NCI-H524 (cell line): ENCODE measurements around the gene MAPK9.

Experiments used
- DNase-seq, 2 experiments: peaks; one replicate each; lab custom pipeline; 2025; lab: John Stamatoyannopoulos, UW

Gene MAPK9

DNA sequence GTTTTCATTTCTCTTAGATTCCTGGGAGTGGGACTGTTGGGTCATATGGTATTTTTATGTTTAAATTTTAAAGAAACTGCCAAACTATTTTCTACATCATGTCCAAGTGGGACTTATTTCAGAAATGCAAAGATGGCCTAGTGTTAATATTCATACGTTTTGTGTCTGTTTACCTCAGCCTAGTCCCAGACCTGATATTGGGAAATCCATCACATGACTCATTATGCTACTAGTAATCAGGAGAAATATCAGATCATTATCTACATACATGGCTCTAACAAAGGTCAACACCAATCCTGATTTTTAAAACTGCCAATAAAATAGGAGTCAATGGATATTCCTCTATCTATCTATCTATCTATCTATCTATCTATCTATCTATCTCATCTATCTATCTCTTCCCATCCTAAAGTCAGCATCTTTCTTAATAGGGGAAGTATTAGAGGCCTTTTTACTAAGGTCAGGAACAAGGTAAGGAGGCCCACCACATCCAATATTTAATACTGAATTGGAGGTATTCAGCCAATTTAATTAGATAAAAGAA lies 87.5 kb downstream of the MAPK9 start:
- DNase-seq: no peak

- no peak for DNase-seq
Observed at GRCh38 chr5:180202939-180203573, 88.8 kb downstream of the MAPK9 start.

DNA sequence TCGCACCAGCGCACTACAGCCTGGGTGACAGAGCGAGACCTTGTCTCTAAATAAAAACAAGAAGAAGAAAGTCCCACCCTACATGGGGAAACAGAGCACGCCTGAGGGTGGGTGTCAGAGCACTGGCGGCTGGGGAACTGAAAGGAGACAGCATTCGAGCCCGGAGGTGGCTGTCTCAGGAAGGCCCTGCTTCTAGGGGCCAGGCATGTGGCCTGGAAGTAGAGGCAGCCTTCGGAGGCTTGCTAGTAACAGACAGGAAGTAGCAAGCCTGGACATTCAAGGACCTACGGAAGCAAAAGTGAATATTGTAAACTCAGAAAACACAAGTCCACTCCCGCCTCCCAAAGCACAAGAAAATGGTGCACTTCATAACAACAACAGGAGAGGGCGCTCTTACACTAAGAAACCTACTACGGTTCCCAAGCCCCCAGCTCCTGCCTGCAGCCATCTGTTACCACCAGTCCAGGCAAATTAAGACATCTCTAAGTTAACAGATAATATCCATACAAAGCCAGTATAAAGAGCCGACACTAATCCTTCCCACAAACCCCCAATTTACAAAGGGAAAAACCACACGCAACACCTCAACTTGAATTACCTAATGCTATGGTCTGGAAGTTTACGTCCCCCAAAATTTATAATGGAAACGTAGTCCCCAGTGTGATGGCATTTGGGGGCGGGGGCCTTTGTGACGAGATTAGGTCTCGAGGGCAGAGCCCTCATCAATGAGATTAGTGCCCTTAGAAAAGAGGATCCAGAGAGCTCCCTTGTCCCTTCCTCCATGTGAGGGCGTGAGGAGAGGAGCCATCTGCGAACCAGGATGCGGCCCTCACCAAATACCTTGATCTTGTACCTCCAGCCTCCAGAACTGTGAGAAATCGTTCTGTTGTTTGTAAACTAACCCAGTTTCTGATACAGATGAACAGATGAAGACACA lies 90.6 kb downstream of the MAPK9 start:
- DNase-seq: peak; percentile 59 to 81

GRCh38 chr5:180199390-180199789 lies 92.5 kb downstream of the MAPK9 start:
- no peak for DNase-seq

GRCh38 chr5:180198208-180198607 lies 93.7 kb downstream of the MAPK9 start:
- no peak for DNase-seq

DNA sequence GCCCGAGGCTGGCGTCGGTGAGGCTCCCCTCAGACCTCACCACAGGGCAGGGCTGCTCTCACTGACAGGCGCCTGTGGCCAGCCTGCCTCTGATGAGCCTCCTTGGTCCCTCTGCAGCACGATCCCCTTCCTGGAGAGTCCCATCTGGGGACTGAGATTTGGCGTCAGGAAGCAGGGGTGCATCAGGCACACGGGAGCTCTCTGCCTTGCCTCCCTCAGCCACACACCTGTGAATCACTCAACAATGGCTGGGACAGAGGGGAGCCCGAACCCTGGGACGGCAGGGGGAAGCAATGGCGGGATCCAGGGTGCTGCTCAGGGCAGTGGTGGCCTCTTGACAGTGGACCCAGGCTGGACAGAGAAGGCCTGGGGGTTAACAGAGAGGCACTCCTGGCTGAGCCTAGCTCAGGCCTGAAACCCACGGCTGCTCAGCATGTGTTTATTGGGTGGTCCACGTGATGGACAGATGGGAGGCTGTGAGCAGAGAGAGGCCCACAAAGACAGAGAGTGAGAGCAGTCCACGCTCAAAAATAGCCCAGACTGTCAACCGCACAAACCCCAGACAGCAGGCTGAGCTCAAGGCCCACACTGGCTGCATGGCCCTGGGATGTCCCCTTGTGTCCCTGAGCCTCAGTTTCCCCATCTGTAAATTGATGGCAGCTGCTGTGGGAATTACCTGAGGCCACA lies 94.7 kb downstream of the MAPK9 start:
- peak in 1 of 2 experiments; percentile 28 for DNase-seq

GRCh38 chr5:180194410-180195345 lies 97.2 kb downstream of the MAPK9 start:
- DNase-seq: peak; percentile 79 to 89

DNA sequence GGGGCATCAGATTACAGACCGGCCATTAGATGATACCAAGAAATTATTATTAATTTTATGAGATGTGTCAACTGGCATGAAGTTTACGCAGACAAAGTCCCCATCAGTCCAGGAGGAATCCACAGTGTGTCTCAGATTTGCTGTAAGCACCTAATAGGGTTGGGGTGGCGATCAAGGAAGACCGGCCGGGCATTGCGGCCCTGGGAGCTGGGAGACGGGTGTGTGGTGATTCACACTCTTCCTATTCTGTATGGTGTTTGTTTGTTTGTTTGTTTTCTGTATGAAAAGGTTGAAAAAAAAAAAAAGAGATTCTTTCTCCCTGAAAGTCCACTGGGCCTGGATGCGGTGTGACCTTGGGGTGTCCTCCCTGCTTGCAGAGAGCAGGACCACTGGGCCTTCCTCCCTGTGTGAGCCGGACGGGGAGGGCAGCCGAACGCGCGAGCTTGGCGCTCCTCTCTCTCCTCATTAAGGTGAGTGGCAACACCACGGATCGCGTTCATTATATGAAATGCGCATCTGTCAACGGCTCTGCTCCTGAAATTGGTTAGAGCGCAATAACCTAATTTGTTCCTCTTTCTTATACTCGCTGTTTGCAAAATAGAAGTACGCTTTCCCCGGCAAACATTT lies 98.0 kb downstream of the MAPK9 start:
- peak in 1 of 2 experiments; percentile 79 for DNase-seq

DNA sequence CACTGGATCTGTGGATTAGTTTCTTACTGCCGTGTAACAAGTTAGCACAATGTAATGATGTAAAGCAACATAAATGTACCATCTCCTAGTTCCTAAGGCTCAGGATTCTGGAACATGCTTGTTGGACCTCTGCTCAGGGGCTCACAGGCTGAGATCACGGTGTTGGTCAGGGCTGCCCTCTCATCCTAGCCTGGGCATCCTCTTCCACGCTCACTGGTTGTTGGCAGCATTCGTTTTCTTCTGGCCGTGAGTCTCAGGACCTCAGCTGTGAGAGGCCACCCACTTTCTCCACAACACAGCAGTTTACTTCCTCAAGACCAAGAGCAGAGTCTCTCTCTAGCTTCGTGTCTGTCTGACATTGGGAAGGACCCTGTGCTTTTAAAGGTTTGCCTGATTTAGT lies 100.2 kb downstream of the MAPK9 start:
- DNase-seq: no peak

DNA sequence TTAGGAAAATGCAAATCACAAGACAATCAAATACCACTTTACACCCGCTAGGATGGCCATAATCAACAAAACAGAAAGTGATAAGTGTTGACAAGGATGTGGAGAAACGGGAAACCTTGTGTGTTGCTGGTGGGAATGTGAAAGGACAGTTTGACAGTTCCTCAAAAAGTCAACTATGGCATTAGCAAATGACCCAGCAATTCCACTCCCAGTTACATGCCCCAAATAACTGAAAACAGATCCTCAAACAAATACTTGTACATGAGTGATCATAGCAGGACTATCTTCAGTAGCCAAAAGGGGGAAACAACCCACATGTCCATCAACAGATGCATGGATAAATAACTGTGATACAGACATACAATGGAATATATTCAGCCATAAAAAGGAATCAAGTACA lies 104.1 kb downstream of the MAPK9 start:
- DNase-seq: no peak
